Gastroesophageal sphincter (tissue), 4 donors: ENCODE measurements around the gene ITGBL1. TPM values are rescaled to one million over a fixed set of nuclear protein-coding genes. Genes with fewer than 3 reads are reported as not detected.

ENCODE experiments used
- ATAC-seq: fragments of 150-250 bp; one replicate; pipeline ENCODE4 v1.9.1; 2016; ENCODE audit warnings: mild to moderate bottlenecking, moderate library complexity
- H3K27ac ChIP-seq, 4 donors: fragments of 200-600 bp; sonication (generic) in 3 of 4; 1 replicate in 3 of 4; 2 replicates in 1 of 4; pipeline ENCODE4 v1.5.1; 2016 to 2019
- H3K27me3 ChIP-seq: fragments of 200-600 bp; sonication (generic); one replicate; pipeline ENCODE4 v1.5.1; 2019
- H3K36me3 ChIP-seq, 2 donors: fragments of 200-600 bp; sonication (generic); one replicate each; pipeline ENCODE4 v1.5.1; 2019; ENCODE audit warnings: control low read depth in 1 of 2
- H3K4me1 ChIP-seq, 3 donors: fragments of 200-600 bp; sonication (generic); 1 replicate in 2 of 3; 2 replicates in 1 of 3; pipeline ENCODE4 v1.5.1; 2016 to 2019; ENCODE audit warnings: control low read depth in 2 of 3
- H3K4me3 ChIP-seq, 2 donors: fragments of 200-600 bp; sonication (generic); one replicate each; pipeline ENCODE4 v1.5.1; 2019; ENCODE audit warnings: mild to moderate bottlenecking in 1 of 2, moderate library complexity in 1 of 2
- H3K9me3 ChIP-seq, 3 donors: fragments of 200-600 bp; sonication (generic); one replicate each; pipeline ENCODE4 v1.5.1; 2017 to 2019; ENCODE audit warnings: control low read depth in 2 of 3
- EP300 ChIP-seq: sonication (generic); formaldehyde crosslinking; IDR thresholded peaks from one replicate; pipeline ENCODE4 v1.6.1; 2017; ENCODE audit warnings: antibody characterized with exemption, mild to moderate bottlenecking
- POLR2A ChIP-seq, 2 donors: fragments of 450-650 bp; IDR thresholded peaks; one replicate each; pipeline ENCODE4 v1.6.1; 2017; ENCODE audit warnings: antibody characterized with exemption in 2 of 2, mild to moderate bottlenecking in 2 of 2, moderate library complexity in 1 of 2
- POLR2AphosphoS5 ChIP-seq: sonication (generic); formaldehyde crosslinking; IDR thresholded peaks from one replicate; pipeline ENCODE4 v1.6.1; 2017; ENCODE audit warnings: antibody characterized with exemption
- WGBS, 2 donors: methylation state at CpG; one replicate each; pipeline ENCODE4 v1.1.5; 2018; ENCODE audit warnings: low coverage in 1 of 2; 5-methylcytosine and 5-hydroxymethylcytosine counted together
- total RNA-seq, 4 donors: library from RNA; depleted of rRNA; stranded (reverse); fragments of >200 nt; gene quantifications; one replicate each; pipeline ENCODE4 v1.1.0, GENCODE V29; 2016
- TF ChIP-seq, protein P1 (sequence below), 4 experiments: fragments of 200-600 bp in 2 of 4; fragments of 450-650 bp in 2 of 4; sonication (generic) in 1 of 4; IDR thresholded peaks; one replicate each; pipeline ENCODE4 v1.5.1; 2017 to 2019; ENCODE audit warnings: antibody characterized with exemption in 4 of 4, mild to moderate bottlenecking in 2 of 4, moderate library complexity in 2 of 4

The ITGBL1 gene
- total RNA-seq, 4 donors from 2014 or later: 8.6 to 28.0 (median 12.8) TPM

DNA sequence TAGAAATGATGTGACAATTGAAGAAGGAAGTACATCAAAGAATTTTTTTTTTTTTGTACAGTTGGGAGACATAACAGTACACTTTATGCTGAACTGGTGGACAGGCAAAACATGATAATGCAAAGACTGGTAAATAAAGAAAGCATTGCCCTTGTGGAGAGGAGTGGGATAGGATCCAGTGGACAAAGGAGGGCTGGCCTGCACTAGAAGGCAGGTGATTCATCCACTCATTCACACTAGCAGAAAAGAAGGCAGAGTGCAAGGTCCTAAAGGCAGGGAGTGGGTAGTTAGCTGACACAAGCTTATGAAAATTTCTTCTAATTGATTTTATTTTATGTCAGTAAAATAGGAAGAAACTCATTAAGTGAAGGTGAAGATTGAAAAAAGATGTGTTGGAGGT, 18.6 kb upstream of the ITGBL1 start:
- Histone ChIP-seq H3K27me3 (no peaks in the 10 kb centered on the region), H3K36me3 (no peaks in the 10 kb centered on the region), H3K4me3 (no peak overlapping the region), H3K27ac (no peak overlapping the region), H3K4me1 (no peaks in the 10 kb centered on the region), H3K9me3 (no peaks in the 10 kb centered on the region)
- no peak for ATAC-seq
- TF ChIP-seq, protein P1, sequence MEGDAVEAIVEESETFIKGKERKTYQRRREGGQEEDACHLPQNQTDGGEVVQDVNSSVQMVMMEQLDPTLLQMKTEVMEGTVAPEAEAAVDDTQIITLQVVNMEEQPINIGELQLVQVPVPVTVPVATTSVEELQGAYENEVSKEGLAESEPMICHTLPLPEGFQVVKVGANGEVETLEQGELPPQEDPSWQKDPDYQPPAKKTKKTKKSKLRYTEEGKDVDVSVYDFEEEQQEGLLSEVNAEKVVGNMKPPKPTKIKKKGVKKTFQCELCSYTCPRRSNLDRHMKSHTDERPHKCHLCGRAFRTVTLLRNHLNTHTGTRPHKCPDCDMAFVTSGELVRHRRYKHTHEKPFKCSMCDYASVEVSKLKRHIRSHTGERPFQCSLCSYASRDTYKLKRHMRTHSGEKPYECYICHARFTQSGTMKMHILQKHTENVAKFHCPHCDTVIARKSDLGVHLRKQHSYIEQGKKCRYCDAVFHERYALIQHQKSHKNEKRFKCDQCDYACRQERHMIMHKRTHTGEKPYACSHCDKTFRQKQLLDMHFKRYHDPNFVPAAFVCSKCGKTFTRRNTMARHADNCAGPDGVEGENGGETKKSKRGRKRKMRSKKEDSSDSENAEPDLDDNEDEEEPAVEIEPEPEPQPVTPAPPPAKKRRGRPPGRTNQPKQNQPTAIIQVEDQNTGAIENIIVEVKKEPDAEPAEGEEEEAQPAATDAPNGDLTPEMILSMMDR (IDR thresholded peaks at IDR 0.05): no peak
- TF ChIP-seq POLR2A (IDR thresholded peaks at IDR 0.05): no peak
- no peak for TF ChIP-seq EP300
- no peak for TF ChIP-seq POLR2AphosphoS5

DNA sequence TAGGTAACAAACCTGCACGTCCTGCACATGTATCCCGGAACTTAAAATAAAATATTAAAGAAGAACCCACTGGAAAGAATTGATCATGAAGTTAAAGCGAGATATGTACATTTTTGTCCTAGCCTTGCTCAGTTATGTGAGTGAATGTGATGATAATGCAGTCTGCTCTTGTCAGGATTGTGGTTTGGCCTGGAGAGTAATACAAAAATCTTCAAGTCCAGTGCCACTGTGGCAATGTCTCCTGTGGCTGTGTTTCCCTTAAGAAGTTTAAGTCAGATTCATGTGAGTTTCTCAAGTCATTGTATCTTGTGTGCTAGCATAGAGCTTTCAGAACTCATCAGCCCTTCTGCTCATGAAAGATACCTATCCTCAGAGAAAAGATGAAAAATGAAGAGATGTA, 18.0 kb upstream of the ITGBL1 start:
- no peak for ATAC-seq
- no peaks in the 10 kb centered on the region for H3K4me1 ChIP-seq
- 79 to 92% methylated on average over 3 of the region's 3 CpGs for WGBS, 2 donors
- no peaks in the 10 kb centered on the region for H3K36me3 ChIP-seq
- no peak for TF ChIP-seq POLR2AphosphoS5
- no peak for TF ChIP-seq EP300
- TF ChIP-seq, protein P1 (IDR thresholded peaks at IDR 0.05): no peak
- no peak overlapping the region for H3K27ac ChIP-seq
- H3K27me3 ChIP-seq: no peaks in the 10 kb centered on the region
- no peaks in the 10 kb centered on the region for H3K9me3 ChIP-seq
- H3K4me3 ChIP-seq: no peak overlapping the region

DNA sequence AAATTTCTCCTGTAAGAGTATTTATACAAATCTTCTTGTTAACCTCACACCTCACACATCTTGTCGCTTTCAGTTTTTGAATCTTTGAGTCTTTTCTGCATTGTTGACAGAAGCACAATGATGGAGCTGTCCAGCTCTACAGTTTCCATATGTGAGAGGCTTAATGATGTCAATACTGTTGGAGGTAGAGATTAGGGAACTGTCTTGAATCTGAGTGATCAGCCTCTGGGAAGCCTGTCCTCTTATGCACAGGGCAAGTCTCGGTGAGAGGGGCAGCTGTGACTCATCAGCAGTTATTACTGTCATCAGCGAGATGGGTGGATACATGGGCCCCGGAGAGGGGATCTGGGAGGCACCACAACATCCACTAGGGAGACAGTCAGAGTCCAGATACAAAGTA, 4.6 kb upstream of the ITGBL1 start:
- Histone ChIP-seq H3K4me1 (peaks cover 0 to 6% (median 0%) of the 10 kb centered on the region in 3 donors), H3K27ac (no peak overlapping the region), H3K9me3 (no peaks in the 10 kb centered on the region), H3K36me3 (no peaks in the 10 kb centered on the region), H3K27me3 (peaks cover 7% of the 10 kb centered on the region), H3K4me3 (no peak overlapping the region)
- ATAC-seq: no peak
- WGBS, 2 donors: 20 to 30% methylated on average over 1 to 3 of the region's 4 CpGs
- TF ChIP-seq POLR2A (IDR thresholded peaks at IDR 0.05): no peak

DNA sequence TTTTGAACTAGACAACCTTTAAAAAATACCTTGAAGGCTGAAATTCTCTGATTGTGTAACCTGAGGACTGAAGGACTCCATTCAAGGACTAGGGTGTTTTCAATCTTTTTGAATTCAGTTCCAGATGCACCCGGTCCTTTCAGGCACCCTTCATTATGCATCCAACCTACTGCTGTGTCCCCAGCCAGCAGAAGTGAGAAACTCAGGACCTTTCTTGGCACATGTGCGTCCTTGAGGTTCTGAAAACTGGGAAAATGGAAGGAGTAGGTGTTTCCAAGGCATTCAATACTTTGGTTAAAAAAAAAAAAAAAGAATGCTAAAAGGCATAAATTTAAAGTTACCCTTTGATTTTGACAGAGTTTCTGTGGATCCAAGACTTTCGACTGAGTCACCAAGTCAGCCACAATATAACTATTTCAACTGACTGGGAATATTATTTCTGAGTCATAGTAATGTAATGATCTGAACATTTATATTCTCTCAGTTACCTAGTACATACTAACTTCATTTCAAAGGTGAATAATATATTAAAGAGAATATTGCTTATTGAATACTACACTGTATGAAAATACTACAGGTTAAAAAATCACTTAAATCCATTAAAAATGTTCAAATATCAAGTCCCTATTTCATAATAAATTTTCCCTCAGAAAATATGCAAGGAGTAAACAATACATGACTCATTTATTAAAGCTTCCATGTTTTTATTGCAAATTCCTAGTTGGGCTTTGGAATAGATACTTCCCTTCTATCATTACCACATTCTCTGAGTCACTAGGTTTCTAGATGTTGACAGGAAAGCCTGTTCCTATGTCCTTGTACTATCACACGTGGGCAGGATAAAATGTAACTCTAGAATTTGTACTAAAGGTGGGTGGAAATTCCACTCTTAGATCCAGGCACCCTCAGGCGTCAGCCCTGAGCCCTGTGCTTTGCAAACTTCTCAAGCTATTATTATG, 2.4 kb upstream of the ITGBL1 start:
- Histone ChIP-seq H3K4me3 (no peak overlapping the region), H3K9me3 (no peaks in the 10 kb centered on the region), H3K36me3 (no peaks in the 10 kb centered on the region), H3K27me3 (peaks cover 16% of the 10 kb centered on the region), H3K4me1 (peaks cover 0 to 13% (median 0%) of the 10 kb centered on the region in 3 donors), H3K27ac (peak overlapping the region in 1 of 4 donors; percentile 2)
- ATAC-seq: peak; percentile 74
- WGBS, 2 donors: 49 to 59% methylated on average over 5 of the region's 5 CpGs
- TF ChIP-seq POLR2A (IDR thresholded peaks at IDR 0.05): no peak
- TF ChIP-seq, protein P1 (IDR thresholded peaks at IDR 0.05): no peak
- no peak for TF ChIP-seq EP300
- no peak for TF ChIP-seq POLR2AphosphoS5

DNA sequence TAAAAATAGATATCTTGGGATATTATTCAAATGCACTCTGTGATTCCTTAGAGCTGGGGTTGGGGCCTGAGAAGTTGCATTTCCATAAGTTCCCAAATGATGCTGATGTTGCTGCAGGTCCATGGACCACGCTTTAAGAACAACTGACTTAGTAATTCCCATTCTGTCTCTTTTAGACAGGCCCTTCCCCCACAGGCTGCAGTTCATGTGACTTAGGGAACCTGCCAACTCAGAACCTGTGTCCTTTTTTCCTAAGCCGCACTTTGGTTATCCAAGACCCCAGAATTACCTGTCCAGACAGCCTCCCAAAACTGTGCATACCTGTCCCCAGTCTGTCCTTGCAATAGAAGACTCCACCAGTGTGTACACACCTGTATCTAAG, 1.7 kb upstream of the ITGBL1 start:
- Histone ChIP-seq H3K27ac (peak overlapping the region in 1 of 4 donors; percentile 2), H3K36me3 (no peaks in the 10 kb centered on the region), H3K4me1 (peaks cover 0 to 13% (median 0%) of the 10 kb centered on the region in 3 donors), H3K9me3 (no peaks in the 10 kb centered on the region), H3K4me3 (no peak overlapping the region), H3K27me3 (peaks cover 16% of the 10 kb centered on the region)
- TF ChIP-seq POLR2AphosphoS5 (no peak), EP300 (no peak), POLR2A (IDR thresholded peaks at IDR 0.05) (no peak)
- TF ChIP-seq, protein P1 (IDR thresholded peaks at IDR 0.05): no peak
- WGBS, 2 donors: 73 to 86% methylated on average over 2 of the region's 2 CpGs
- ATAC-seq: no peak
